Naive thymus-derived CD4-positive, alpha-beta T cell (primary cell): Measurements from ENCODE around the gene ADGRF4. TPM values are rescaled to one million over a fixed set of nuclear protein-coding genes. Genes with fewer than 3 reads are reported as not detected.
A peak's percentile ranks its signal among the peaks of the same experiment; 100 is the strongest.

Experiments
- ATAC-seq: fragments of 150-1000 bp; cut with Tn5 transposase; 2 replicates; pipeline ENCODE4 v1.10.0; 2021; ENCODE audit warnings: mild to moderate bottlenecking, moderate library complexity
- CTCF ChIA-PET: fragments of 350-600 bp; sonication (Branson Sonifier 250); formaldehyde crosslinking; loops from one replicate; lab custom pipeline; 2021; ENCODE audit warnings: antibody characterized with exemption; lab: Charles Lee
- POLR2A ChIA-PET: fragments of 350-600 bp; sonication (Branson Sonifier 250); formaldehyde crosslinking; loops from one replicate; lab custom pipeline; 2021; ENCODE audit warnings: antibody characterized with exemption, inconsistent platforms; lab: Charles Lee
- DNase-seq, 9 donors: peaks; one replicate each; pipeline versions ENCODE4 v3.0.0 to v3.0.0-alpha.2; 2020 to 2022; ENCODE audit warnings: mixed read lengths in 1 of 9
- H3K27ac ChIP-seq: one replicate; pipeline ENCODE4 v1.7.0; 2013; ENCODE audit warnings: mild to moderate bottlenecking, low read depth, low read length, moderate library complexity
- H3K27me3 ChIP-seq, 2 donors: one replicate each; pipeline ENCODE4 v1.7.0; 2013; ENCODE audit warnings: low read length in 2 of 2, mild to moderate bottlenecking in 2 of 2, moderate library complexity in 2 of 2; ENCODE audit not compliant: control insufficient read depth in 2 of 2, insufficient read depth in 2 of 2
- H3K36me3 ChIP-seq, 3 experiments: 1 replicate in 2 of 3; 2 replicates in 1 of 3; pipeline ENCODE4 v1.7.0; 2013; ENCODE audit warnings: low read length in 3 of 3, mild to moderate bottlenecking in 3 of 3, moderate library complexity in 1 of 3; ENCODE audit not compliant: insufficient read depth in 3 of 3, control insufficient read depth in 2 of 3
- H3K4me1 ChIP-seq, 2 donors: one replicate each; pipeline ENCODE4 v1.7.0; 2013; ENCODE audit warnings: low read length in 2 of 2, mild to moderate bottlenecking in 2 of 2, moderate library complexity in 1 of 2; ENCODE audit not compliant: control insufficient read depth in 2 of 2, insufficient read depth in 2 of 2
- H3K4me3 ChIP-seq: 2 replicates; pipeline ENCODE4 v1.7.0; 2013; ENCODE audit warnings: mild to moderate bottlenecking, low read length
- H3K9me3 ChIP-seq, 3 experiments: 1 replicate in 2 of 3; 2 replicates in 1 of 3; pipeline ENCODE4 v1.7.0; 2013; ENCODE audit warnings: low read length in 3 of 3; ENCODE audit not compliant: control insufficient read depth in 2 of 3
- H3K27ac Mint-ChIP-seq, 9 donors: one replicate each; pipeline ENCODE4 v1.8.0; 2020 to 2022; ENCODE audit warnings: mixed read lengths in 9 of 9, mild to moderate bottlenecking in 8 of 9, moderate library complexity in 5 of 9, inconsistent platforms in 2 of 9
- H3K27me3 Mint-ChIP-seq, 5 donors: one replicate each; pipeline ENCODE4 v1.8.0; 2021 to 2022; ENCODE audit warnings: mixed read lengths in 5 of 5, mild to moderate bottlenecking in 1 of 5
- H3K36me3 Mint-ChIP-seq, 5 donors: one replicate each; pipeline ENCODE4 v1.8.0; 2020 to 2022; ENCODE audit warnings: mixed read lengths in 5 of 5, mild to moderate bottlenecking in 3 of 5, inconsistent platforms in 1 of 5
- H3K4me1 Mint-ChIP-seq, 7 donors: one replicate each; pipeline ENCODE4 v1.8.0; 2020 to 2022; ENCODE audit warnings: mixed read lengths in 7 of 7, mild to moderate bottlenecking in 3 of 7, inconsistent platforms in 1 of 7
- H3K4me3 Mint-ChIP-seq, 10 donors: one replicate each; pipeline ENCODE4 v1.8.0; 2020 to 2022; ENCODE audit warnings: mild to moderate bottlenecking in 10 of 10, mixed read lengths in 10 of 10, moderate library complexity in 6 of 10, inconsistent platforms in 2 of 10
- H3K9me3 Mint-ChIP-seq, 11 donors: one replicate each; pipeline ENCODE4 v1.8.0; 2020 to 2022; ENCODE audit warnings: mixed read lengths in 11 of 11, mild to moderate bottlenecking in 4 of 11, inconsistent platforms in 1 of 11, moderate library complexity in 1 of 11
- intact Hi-C, 2 donors: fragments of 100-400 bp; cut with micrococcal nuclease; formaldehyde crosslinking; loops; one replicate each; pipeline ENCODE4 v1.15.1; 2023
- polyA plus RNA-seq, 2 donors: library from polyadenylated mRNA; unstranded; fragments of 300-500 nt; fragmentation: Illumina TruSeq; gene quantifications; one replicate each; pipeline ENCODE4 v1.2.3, GENCODE V29; 2021
- total RNA-seq, 6 experiments: library from RNA in 5 of 6; stranded (reverse) in 5 of 6; gene quantifications; 1 replicate in 5 of 6; 2 replicates in 1 of 6; pipeline ENCODE4 v1.2.3 and lab custom pipeline; 2021 to 2026

The ADGRF4 gene
- total and polyA plus RNA-seq, 7 experiments from 2014 or later: not detected

DNA sequence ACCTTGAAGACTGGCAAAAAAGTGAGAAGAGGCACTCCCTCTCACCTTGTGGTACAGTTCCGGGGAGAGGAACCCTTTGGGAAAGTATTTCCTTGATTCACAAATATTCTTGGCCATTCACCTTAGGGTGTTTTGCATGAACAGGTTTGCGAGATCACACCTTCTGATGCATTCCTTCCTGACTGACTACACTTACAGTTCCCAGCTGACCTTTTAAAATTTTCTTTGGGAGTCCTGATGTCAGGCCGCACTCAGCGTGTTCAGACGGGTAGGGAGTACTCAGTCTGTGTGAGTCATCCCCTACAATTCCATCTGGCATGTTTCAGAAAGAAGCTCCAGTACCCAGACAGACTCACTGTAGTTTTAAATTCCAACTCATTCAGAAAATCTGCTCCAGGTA is 1.7 kb downstream of the ADGRF4 start:
- no peak overlapping the region for H3K4me3 ChIP-seq
- Mint-ChIP-seq H3K4me1 (peaks cover 0 to 8% (median 0%) of the 10 kb centered on the region in 7 donors), H3K27me3 (peaks cover 0 to 4% (median 0%) of the 10 kb centered on the region in 5 donors), H3K27ac (peak overlapping the region in 1 of 9 donors; percentile 48), H3K4me3 (no peak overlapping the region), H3K36me3 (no peaks in the 10 kb centered on the region), H3K9me3 (no peaks in the 10 kb centered on the region)
- H3K36me3 ChIP-seq: no peaks in the 10 kb centered on the region
- intact Hi-C loops: no loop called here
- ATAC-seq (no peak), DNase-seq (no peak)
- H3K27ac ChIP-seq: no peak overlapping the region
- POLR2A ChIA-PET: no interaction called here
- CTCF ChIA-PET: no interaction called here
- H3K27me3 ChIP-seq: no peaks in the 10 kb centered on the region
- no peaks in the 10 kb centered on the region for H3K9me3 ChIP-seq
- no peaks in the 10 kb centered on the region for H3K4me1 ChIP-seq

DNA sequence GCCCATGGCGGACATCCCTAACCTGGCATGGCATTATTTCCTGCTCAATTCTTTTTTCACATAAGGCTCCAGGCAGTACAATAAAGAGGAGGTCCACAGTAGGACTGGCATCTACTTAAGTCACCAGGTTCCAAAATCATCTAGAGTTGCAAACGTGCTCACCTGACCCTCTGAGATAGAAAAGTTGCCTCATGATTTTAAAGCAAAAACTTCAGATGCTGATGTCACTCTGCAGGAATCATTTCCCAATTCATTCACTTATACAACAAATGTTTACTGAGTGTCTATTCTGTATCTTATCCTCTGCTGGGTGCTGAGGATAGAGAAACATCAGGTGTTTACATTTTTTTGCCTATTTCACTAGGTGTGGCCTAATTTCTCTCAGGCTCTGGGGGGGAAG is 2.2 kb downstream of the ADGRF4 start:
- ChIA-PET POLR2A (no interaction called here), CTCF (no interaction called here)
- H3K9me3 ChIP-seq: no peaks in the 10 kb centered on the region
- no peak for DNase-seq
- no peaks in the 10 kb centered on the region for H3K36me3 ChIP-seq
- no peaks in the 10 kb centered on the region for H3K36me3 Mint-ChIP-seq
- H3K27me3 Mint-ChIP-seq: peaks cover 0 to 4% (median 0%) of the 10 kb centered on the region in 5 donors
- no peak overlapping the region for H3K4me3 Mint-ChIP-seq
- H3K27ac ChIP-seq: no peak overlapping the region
- no peak for ATAC-seq
- H3K9me3 Mint-ChIP-seq: no peaks in the 10 kb centered on the region
- H3K4me1 ChIP-seq: no peaks in the 10 kb centered on the region
- H3K27me3 ChIP-seq: no peaks in the 10 kb centered on the region
- intact Hi-C loops: no loop called here
- H3K27ac Mint-ChIP-seq: no peak overlapping the region
- H3K4me1 Mint-ChIP-seq: peaks cover 0 to 8% (median 0%) of the 10 kb centered on the region in 7 donors
- H3K4me3 ChIP-seq: no peak overlapping the region

DNA sequence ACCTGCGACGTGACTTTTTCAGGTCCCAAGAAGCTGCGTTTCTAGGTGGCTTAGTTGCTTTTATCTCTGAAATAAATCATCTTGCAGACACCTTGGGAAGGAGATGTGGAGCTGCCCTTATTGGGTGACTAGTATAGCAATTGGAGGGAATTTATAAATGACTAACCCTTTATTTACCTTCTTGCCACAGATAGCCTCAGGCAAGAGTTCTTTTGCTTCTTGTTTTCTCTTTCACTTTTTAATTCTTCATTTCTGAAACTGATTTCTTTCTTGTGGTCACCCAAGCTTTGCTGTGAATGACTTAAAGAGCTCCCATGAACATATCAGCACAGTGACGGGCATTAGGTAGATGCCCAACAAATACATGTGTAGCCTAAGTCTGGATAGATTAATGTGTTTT is 3.0 kb downstream of the ADGRF4 start:
- H3K27ac ChIP-seq: no peak overlapping the region
- ChIA-PET CTCF (no interaction called here), POLR2A (no interaction called here)
- Mint-ChIP-seq H3K4me1 (peaks cover 0 to 8% (median 0%) of the 10 kb centered on the region in 7 donors), H3K4me3 (no peak overlapping the region), H3K36me3 (no peaks in the 10 kb centered on the region), H3K9me3 (no peaks in the 10 kb centered on the region), H3K27me3 (peaks cover 0 to 8% (median 0%) of the 10 kb centered on the region in 5 donors), H3K27ac (no peak overlapping the region)
- ATAC-seq (no peak), DNase-seq (no peak)
- H3K36me3 ChIP-seq: no peaks in the 10 kb centered on the region
- H3K4me3 ChIP-seq: no peak overlapping the region
- intact Hi-C loops: no loop called here
- H3K4me1 ChIP-seq: no peaks in the 10 kb centered on the region
- no peaks in the 10 kb centered on the region for H3K27me3 ChIP-seq
- H3K9me3 ChIP-seq: no peaks in the 10 kb centered on the region

DNA sequence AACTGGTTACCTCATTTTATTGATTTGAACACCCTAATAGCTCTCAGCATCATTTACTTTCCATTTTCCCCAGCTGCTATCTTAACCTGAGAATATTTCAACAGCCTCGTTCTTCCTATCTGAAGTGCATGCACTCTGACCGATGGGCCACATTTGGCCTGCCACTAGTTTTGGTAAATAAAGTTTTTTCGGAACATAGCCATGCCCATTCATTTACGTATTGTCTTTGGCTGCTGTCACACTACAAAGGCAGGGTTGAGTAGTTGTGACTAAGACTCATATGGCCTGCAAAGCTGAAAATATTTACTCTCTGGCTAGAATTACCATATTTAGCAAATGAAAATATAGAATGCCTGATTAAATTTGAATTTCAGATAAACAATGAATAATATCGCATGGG is 10.8 kb downstream of the ADGRF4 start:
- no peak for ATAC-seq
- H3K36me3 ChIP-seq: no peaks in the 10 kb centered on the region
- Mint-ChIP-seq H3K36me3 (no peaks in the 10 kb centered on the region), H3K27me3 (peaks cover 12 to 24% (median 22%) of the 10 kb centered on the region in 5 donors), H3K4me1 (no peaks in the 10 kb centered on the region), H3K9me3 (peaks cover 0 to 4% (median 0%) of the 10 kb centered on the region in 11 donors), H3K4me3 (no peak overlapping the region), H3K27ac (no peak overlapping the region)
- no peaks in the 10 kb centered on the region for H3K9me3 ChIP-seq
- H3K27me3 ChIP-seq: no peaks in the 10 kb centered on the region
- ChIA-PET POLR2A (no interaction called here), CTCF (no interaction called here)
- no peak overlapping the region for H3K4me3 ChIP-seq
- intact Hi-C loops: no loop called here
- no peaks in the 10 kb centered on the region for H3K4me1 ChIP-seq
- H3K27ac ChIP-seq: no peak overlapping the region
- DNase-seq: no peak

DNA sequence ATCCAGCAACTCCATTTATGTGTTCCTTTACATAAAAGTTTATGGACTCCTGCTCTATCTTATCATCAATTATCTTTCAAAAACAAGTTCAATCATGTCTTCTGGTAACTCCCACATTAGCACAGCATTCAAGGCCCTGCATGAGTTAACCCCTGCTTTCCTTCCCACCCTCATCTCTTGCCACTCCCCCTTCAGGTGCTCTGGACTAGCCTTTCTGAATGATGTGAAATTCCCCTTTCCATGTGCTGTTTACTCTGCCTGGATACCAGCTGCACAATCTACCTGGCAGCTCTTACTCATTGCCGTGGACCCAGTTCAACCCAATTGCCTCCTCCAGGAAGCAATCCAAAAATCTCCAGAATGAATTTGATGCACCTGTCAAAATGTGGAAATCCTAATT is 11.9 kb downstream of the ADGRF4 start:
- no peaks in the 10 kb centered on the region for H3K36me3 Mint-ChIP-seq
- intact Hi-C loops: no loop called here
- DNase-seq (no peak), ATAC-seq (no peak)
- peaks cover 12 to 24% (median 22%) of the 10 kb centered on the region in 5 donors for H3K27me3 Mint-ChIP-seq
- H3K27ac ChIP-seq: no peak overlapping the region
- no peak overlapping the region for H3K4me3 Mint-ChIP-seq
- H3K4me1 Mint-ChIP-seq: no peaks in the 10 kb centered on the region
- no peaks in the 10 kb centered on the region for H3K36me3 ChIP-seq
- H3K27me3 ChIP-seq: no peaks in the 10 kb centered on the region
- ChIA-PET CTCF (no interaction called here), POLR2A (no interaction called here)
- H3K9me3 Mint-ChIP-seq: peaks cover 0 to 4% (median 0%) of the 10 kb centered on the region in 11 donors
- H3K9me3 ChIP-seq: no peaks in the 10 kb centered on the region
- no peak overlapping the region for H3K4me3 ChIP-seq
- no peak overlapping the region for H3K27ac Mint-ChIP-seq
- H3K4me1 ChIP-seq: no peaks in the 10 kb centered on the region

DNA sequence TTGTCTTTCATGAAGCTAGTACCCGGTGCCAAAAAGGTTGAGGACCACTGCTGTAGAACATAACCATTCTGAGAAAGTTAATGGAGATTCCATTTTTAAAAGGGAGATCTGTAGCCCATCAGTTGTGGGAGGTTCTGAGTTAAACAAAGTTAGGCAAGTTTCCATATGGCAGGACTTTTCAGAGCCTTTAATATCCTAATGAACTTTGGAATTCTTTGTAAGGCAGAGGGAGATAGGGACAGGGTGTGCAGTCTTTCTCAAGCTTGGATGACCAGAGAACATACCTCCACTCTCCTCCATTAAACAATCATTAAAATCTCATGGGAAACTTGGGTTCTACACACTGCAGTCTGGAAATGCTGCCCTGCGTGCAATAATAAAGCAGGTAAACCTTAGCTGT is 14.8 kb downstream of the ADGRF4 start:
- Histone ChIP-seq H3K4me1 (no peaks in the 10 kb centered on the region), H3K27ac (no peak overlapping the region), H3K9me3 (no peaks in the 10 kb centered on the region), H3K27me3 (no peaks in the 10 kb centered on the region), H3K36me3 (no peaks in the 10 kb centered on the region), H3K4me3 (no peak overlapping the region)
- Mint-ChIP-seq H3K4me1 (peaks cover 0 to 1% (median 0%) of the 10 kb centered on the region in 7 donors), H3K36me3 (no peaks in the 10 kb centered on the region), H3K9me3 (peaks cover 0 to 4% (median 0%) of the 10 kb centered on the region in 11 donors), H3K27ac (no peak overlapping the region), H3K4me3 (no peak overlapping the region), H3K27me3 (peaks cover 9 to 23% (median 16%) of the 10 kb centered on the region in 5 donors)
- POLR2A ChIA-PET: no interaction called here
- CTCF ChIA-PET: no interaction called here
- DNase-seq: no peak
- intact Hi-C loops: no loop called here
- ATAC-seq: no peak

DNA sequence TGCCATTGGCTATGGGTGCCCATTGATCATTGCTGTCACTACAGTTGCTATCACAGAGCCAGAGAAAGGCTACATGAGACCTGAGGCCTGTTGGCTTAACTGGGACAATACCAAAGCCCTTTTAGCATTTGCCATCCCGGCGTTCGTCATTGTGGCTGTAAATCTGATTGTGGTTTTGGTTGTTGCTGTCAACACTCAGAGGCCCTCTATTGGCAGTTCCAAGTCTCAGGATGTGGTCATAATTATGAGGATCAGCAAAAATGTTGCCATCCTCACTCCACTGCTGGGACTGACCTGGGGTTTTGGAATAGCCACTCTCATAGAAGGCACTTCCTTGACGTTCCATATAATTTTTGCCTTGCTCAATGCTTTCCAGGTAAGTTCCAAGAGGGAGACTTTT is 16.4 kb downstream of the ADGRF4 start:
- ChIA-PET POLR2A (no interaction called here), CTCF (no interaction called here)
- peaks cover 5 to 23% (median 16%) of the 10 kb centered on the region in 5 donors for H3K27me3 Mint-ChIP-seq
- Histone ChIP-seq H3K9me3 (no peaks in the 10 kb centered on the region), H3K27me3 (no peaks in the 10 kb centered on the region), H3K4me3 (no peak overlapping the region), H3K4me1 (no peaks in the 10 kb centered on the region), H3K27ac (no peak overlapping the region), H3K36me3 (no peaks in the 10 kb centered on the region)
- peaks cover 0 to 1% (median 0%) of the 10 kb centered on the region in 7 donors for H3K4me1 Mint-ChIP-seq
- H3K4me3 Mint-ChIP-seq: no peak overlapping the region
- ATAC-seq: no peak
- peaks cover 0 to 5% (median 0%) of the 10 kb centered on the region in 11 donors for H3K9me3 Mint-ChIP-seq
- no peak for DNase-seq
- intact Hi-C loops: no loop called here
- no peaks in the 10 kb centered on the region for H3K36me3 Mint-ChIP-seq
- no peak overlapping the region for H3K27ac Mint-ChIP-seq
